Suprapubic skin (tissue), 4 donors: ENCODE results near the gene ZNF331. TPM values are rescaled to one million over a fixed set of nuclear protein-coding genes. Genes with fewer than 3 reads are reported as not detected.

Experiments
- DNase-seq, 2 donors: peaks; one replicate each; pipeline ENCODE4 v3.0.0-alpha.2; 2019; ENCODE audit warnings: low spot score in 2 of 2
- H3K27ac ChIP-seq: fragments of 200-600 bp; sonication (generic); one replicate; pipeline ENCODE4 v1.5.1; 2019
- H3K27me3 ChIP-seq: fragments of 200-600 bp; sonication (generic); one replicate; pipeline ENCODE4 v1.5.1; 2019
- H3K36me3 ChIP-seq: fragments of 200-600 bp; sonication (generic); one replicate; pipeline ENCODE4 v1.5.1; 2019
- H3K4me1 ChIP-seq: fragments of 200-600 bp; sonication (generic); one replicate; pipeline ENCODE4 v1.5.1; 2019
- H3K4me3 ChIP-seq: fragments of 200-600 bp; sonication (generic); one replicate; pipeline ENCODE4 v1.5.1; 2019; ENCODE audit warnings: mild to moderate bottlenecking
- H3K9me3 ChIP-seq: fragments of 200-600 bp; sonication (generic); one replicate; pipeline ENCODE4 v1.5.1; 2019
- EP300 ChIP-seq: sonication (generic); formaldehyde crosslinking; IDR thresholded peaks from one replicate; pipeline ENCODE4 v1.6.1; 2017; ENCODE audit warnings: antibody characterized with exemption
- POLR2A ChIP-seq, 2 donors: fragments of 450-650 bp; IDR thresholded peaks; one replicate each; pipeline ENCODE4 v1.6.1; 2017; ENCODE audit warnings: antibody characterized with exemption in 2 of 2, mild to moderate bottlenecking in 2 of 2, moderate library complexity in 2 of 2
- POLR2AphosphoS5 ChIP-seq, 3 donors: sonication (generic); formaldehyde crosslinking; IDR thresholded peaks; one replicate each; pipeline ENCODE4 v1.6.1; 2017; ENCODE audit warnings: antibody characterized with exemption in 3 of 3
- WGBS: methylation state at CpG from one replicate; pipeline ENCODE4 v1.1.5; 2018; 5-methylcytosine and 5-hydroxymethylcytosine counted together
- total RNA-seq, 4 donors: library from RNA; depleted of rRNA; stranded (reverse); fragments of >200 nt; gene quantifications; one replicate each; pipeline ENCODE4 v1.1.0, GENCODE V29; 2016
- TF ChIP-seq, protein P1 (sequence below), 2 donors: fragments of 200-600 bp in 1 of 2; fragments of 450-650 bp in 1 of 2; sonication (generic) in 1 of 2; IDR thresholded peaks; one replicate each; pipeline ENCODE4 v1.5.1; 2016 to 2019; ENCODE audit warnings: antibody characterized with exemption in 2 of 2, mild to moderate bottlenecking in 1 of 2, moderate library complexity in 1 of 2

ZNF331 gene
- total RNA-seq, 4 donors from 2014 or later = 20.5 to 41.1 (median 27.8) TPM

DNA sequence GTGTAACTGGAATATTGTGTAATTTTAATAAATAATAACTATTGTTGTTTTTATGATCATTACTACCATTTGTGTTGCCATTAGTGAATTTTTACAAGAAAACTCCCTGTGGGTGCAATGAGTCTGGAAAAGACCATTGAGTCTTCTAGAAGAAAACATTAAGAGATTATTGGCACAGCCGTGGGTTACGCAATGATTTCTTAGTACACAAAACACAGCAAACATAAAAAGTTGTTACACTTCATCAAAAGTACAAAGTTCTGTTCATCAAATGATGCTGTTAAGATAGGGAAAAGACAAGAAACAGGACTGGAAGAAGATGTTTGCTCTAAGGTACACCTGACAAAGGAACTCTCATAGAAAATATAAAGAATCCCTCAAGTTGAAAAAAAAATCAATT lies 41.6 kb downstream of the ZNF331 start:
- Histone ChIP-seq H3K36me3 (peaks cover 43% of the 10 kb centered on the region), H3K27ac (no peak overlapping the region), H3K27me3 (no peaks in the 10 kb centered on the region), H3K9me3 (peaks cover 16% of the 10 kb centered on the region), H3K4me1 (no peaks in the 10 kb centered on the region), H3K4me3 (no peak overlapping the region)
- TF ChIP-seq EP300 (no peak), POLR2AphosphoS5 (IDR thresholded peaks at IDR 0.05) (no peak), POLR2A (IDR thresholded peaks at IDR 0.05) (no peak)
- TF ChIP-seq, protein P1, sequence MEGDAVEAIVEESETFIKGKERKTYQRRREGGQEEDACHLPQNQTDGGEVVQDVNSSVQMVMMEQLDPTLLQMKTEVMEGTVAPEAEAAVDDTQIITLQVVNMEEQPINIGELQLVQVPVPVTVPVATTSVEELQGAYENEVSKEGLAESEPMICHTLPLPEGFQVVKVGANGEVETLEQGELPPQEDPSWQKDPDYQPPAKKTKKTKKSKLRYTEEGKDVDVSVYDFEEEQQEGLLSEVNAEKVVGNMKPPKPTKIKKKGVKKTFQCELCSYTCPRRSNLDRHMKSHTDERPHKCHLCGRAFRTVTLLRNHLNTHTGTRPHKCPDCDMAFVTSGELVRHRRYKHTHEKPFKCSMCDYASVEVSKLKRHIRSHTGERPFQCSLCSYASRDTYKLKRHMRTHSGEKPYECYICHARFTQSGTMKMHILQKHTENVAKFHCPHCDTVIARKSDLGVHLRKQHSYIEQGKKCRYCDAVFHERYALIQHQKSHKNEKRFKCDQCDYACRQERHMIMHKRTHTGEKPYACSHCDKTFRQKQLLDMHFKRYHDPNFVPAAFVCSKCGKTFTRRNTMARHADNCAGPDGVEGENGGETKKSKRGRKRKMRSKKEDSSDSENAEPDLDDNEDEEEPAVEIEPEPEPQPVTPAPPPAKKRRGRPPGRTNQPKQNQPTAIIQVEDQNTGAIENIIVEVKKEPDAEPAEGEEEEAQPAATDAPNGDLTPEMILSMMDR (IDR thresholded peaks at IDR 0.05) = no peak
- 96% methylated on average over 2 of the region's 2 CpGs for WGBS
- no peak for DNase-seq

DNA sequence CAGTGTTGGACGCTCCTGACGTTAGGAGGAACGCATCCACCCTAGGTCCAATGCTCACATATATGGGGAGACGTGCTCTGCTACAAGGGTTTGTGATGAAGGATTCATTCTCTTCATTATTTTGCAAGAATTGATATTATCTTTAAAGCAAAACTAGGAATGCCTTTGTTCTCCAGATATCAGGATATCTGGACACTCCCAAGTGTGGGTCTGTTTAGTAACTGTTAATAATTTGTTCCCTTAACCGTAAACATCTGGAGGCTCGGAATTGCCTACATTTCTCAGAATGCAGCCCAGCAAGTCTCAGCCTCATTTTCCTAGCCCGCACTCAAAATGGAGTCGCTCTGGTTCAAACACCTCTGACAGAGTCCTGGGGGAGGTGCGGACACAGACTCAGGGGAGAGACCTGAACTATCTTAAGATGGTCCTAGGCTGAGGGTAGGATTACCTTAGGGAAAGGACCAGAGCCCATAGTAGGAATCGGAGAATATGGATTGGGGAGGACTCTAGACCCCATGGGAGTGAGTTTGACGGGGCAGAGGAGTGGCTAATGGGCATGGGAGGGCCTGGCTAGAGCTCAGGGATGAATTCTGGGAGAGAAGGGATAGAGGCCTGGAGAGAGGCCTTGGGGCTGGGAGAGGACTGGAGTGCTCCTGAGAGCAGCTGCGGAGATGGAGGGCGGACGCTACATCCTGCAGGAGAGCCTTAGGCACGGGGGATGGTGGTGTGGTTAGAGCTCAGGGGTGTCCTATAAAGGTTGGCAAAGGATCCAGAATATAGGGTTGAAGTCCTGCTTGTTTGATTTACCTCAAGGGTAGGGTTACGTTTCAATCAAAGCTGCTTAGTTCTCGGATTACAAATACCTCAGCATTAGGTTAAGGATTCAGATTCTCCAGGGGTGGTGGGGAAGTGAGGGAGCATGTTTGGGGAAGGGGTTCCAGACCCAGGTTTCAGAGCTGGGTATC lies 43.2 kb downstream of the ZNF331 start:
- TF ChIP-seq, protein P1 (IDR thresholded peaks at IDR 0.05) = no peak
- TF ChIP-seq POLR2A (IDR thresholded peaks at IDR 0.05) (no peak), POLR2AphosphoS5 (IDR thresholded peaks at IDR 0.05) (no peak), EP300 (no peak)
- H3K4me3 ChIP-seq = no peak overlapping the region
- 82% methylated on average over 17 of the region's 17 CpGs for WGBS
- peaks cover 33% of the 10 kb centered on the region for H3K36me3 ChIP-seq
- no peak overlapping the region for H3K27ac ChIP-seq
- no peaks in the 10 kb centered on the region for H3K4me1 ChIP-seq
- peaks cover 10% of the 10 kb centered on the region for H3K9me3 ChIP-seq
- DNase-seq = no peak
- no peaks in the 10 kb centered on the region for H3K27me3 ChIP-seq

DNA sequence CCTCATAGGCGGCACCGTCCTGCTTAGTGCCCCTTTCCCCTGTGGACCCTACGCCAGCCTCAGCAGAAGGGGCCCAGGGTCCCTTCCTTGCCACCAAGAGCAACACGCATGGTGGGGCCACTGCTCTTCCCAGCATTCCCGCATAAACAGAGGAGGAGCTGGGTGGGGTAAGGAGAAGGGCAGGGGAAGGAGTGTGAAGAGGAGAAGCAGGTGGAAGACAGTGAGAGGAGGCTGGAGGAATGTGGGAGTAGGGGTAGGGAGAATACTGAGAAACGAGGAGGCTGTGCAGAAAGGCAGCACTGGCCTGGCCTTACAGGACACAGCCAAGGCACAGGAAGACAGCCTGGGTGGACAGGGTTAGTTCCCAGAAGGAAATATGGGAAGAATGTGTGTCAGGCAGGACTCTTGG lies 43.9 kb downstream of the ZNF331 start:
- H3K4me3 ChIP-seq = no peak overlapping the region
- H3K27me3 ChIP-seq = no peaks in the 10 kb centered on the region
- peaks cover 10% of the 10 kb centered on the region for H3K9me3 ChIP-seq
- no peak overlapping the region for H3K27ac ChIP-seq
- no peaks in the 10 kb centered on the region for H3K4me1 ChIP-seq
- peaks cover 26% of the 10 kb centered on the region for H3K36me3 ChIP-seq
- 70% methylated on average over 6 of the region's 6 CpGs for WGBS
- TF ChIP-seq POLR2A (IDR thresholded peaks at IDR 0.05) = no peak
- TF ChIP-seq, protein P1 (IDR thresholded peaks at IDR 0.05) = no peak
- no peak for TF ChIP-seq POLR2AphosphoS5 (IDR thresholded peaks at IDR 0.05)
- TF ChIP-seq EP300 = no peak
- DNase-seq = no peak

DNA sequence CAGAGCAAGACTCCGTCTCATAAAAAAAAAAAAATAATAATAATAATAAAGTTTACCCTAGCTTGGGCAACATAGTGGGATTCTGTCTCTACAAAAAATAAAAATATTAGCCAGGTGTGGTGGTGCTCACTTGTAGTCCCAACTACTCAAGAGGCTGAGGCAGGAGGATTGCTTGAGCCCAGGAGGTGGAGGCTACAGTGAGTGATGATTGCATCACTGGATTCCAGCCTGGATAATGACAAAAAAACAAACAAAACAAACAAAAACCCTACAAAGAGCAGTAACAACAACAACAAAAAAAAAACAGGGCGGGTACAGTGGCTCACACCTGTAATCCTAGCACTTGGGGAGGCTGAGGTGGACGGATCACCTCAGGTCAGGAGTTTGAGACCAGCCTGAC lies 45.2 kb downstream of the ZNF331 start:
- Histone ChIP-seq H3K27ac (no peak overlapping the region), H3K36me3 (peaks cover 13% of the 10 kb centered on the region), H3K4me1 (no peaks in the 10 kb centered on the region), H3K4me3 (no peak overlapping the region), H3K27me3 (no peaks in the 10 kb centered on the region), H3K9me3 (peaks cover 4% of the 10 kb centered on the region)
- 83% methylated on average over 3 of the region's 3 CpGs for whole genome bisulfite sequencing
- TF ChIP-seq, protein P1 (IDR thresholded peaks at IDR 0.05) = no peak
- TF ChIP-seq POLR2AphosphoS5 (IDR thresholded peaks at IDR 0.05) (no peak), POLR2A (IDR thresholded peaks at IDR 0.05) (no peak), EP300 (no peak)
- no peak for DNase-seq

DNA sequence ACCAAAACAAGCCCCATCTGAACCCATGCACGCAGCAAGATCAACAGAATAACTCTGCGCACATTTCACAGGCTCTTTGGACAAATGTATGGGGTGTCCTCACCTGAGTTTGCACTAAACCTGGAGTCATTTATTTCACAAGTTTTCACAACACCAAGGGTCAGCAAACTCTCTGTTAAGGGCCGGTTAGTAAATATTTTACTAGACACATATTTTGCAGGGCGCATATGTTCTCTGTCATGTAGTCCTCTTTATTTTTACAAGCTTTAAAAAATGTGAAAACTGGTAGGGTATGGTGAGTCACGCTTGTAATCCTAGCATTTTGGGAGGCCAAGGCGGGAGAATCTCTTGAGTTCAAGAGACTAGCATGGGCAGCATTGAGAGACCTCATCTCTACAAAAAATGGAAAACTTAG lies 48.3 kb downstream of the ZNF331 start:
- TF ChIP-seq POLR2A (IDR thresholded peaks at IDR 0.05) (no peak), EP300 (no peak), POLR2AphosphoS5 (IDR thresholded peaks at IDR 0.05) (no peak)
- TF ChIP-seq, protein P1 (IDR thresholded peaks at IDR 0.05) = no peak
- H3K9me3 ChIP-seq = no peaks in the 10 kb centered on the region
- 93% methylated on average over 6 of the region's 6 CpGs for whole genome bisulfite sequencing
- H3K4me1 ChIP-seq = no peaks in the 10 kb centered on the region
- H3K4me3 ChIP-seq = no peak overlapping the region
- H3K36me3 ChIP-seq = no peaks in the 10 kb centered on the region
- H3K27me3 ChIP-seq = no peaks in the 10 kb centered on the region
- no peak overlapping the region for H3K27ac ChIP-seq
- no peak for DNase-seq
